ENCODE measurements around the gene MYH11.

- TF ChIP-seq, protein P1, sequence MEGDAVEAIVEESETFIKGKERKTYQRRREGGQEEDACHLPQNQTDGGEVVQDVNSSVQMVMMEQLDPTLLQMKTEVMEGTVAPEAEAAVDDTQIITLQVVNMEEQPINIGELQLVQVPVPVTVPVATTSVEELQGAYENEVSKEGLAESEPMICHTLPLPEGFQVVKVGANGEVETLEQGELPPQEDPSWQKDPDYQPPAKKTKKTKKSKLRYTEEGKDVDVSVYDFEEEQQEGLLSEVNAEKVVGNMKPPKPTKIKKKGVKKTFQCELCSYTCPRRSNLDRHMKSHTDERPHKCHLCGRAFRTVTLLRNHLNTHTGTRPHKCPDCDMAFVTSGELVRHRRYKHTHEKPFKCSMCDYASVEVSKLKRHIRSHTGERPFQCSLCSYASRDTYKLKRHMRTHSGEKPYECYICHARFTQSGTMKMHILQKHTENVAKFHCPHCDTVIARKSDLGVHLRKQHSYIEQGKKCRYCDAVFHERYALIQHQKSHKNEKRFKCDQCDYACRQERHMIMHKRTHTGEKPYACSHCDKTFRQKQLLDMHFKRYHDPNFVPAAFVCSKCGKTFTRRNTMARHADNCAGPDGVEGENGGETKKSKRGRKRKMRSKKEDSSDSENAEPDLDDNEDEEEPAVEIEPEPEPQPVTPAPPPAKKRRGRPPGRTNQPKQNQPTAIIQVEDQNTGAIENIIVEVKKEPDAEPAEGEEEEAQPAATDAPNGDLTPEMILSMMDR (conservative IDR thresholded peaks at IDR 0.05; ENCODE audit: low read depth in 2 of 2): no peak
- no peak for TF ChIP-seq POLR2AphosphoS5 (IDR thresholded peaks at IDR 0.05; ENCODE audit: low read depth)
- no peak for TF ChIP-seq ETS1 (IDR thresholded peaks at IDR 0.05)
- no peak for TF ChIP-seq EZH2phosphoT487 (IDR thresholded peaks at IDR 0.05; ENCODE audit: unreplicated experiment)
- TF ChIP-seq CREB1 (CRISPR knock-in tag; IDR thresholded peaks at IDR 0.05; ENCODE audit: low read depth): no peak
- no peak for TF ChIP-seq JUNB (IDR thresholded peaks at IDR 0.05; ENCODE audit: unreplicated experiment)
- TF ChIP-seq EZH2 (IDR thresholded peaks at IDR 0.05; ENCODE audit: low read depth, unreplicated experiment): no peak
- no peak for TF ChIP-seq REST (IDR thresholded peaks at IDR 0.05; ENCODE audit: unreplicated experiment)
- TF ChIP-seq NANOG (IDR thresholded peaks at IDR 0.05; ENCODE audit: borderline replicate concordance): no peak
- TF ChIP-seq STAT1 (IDR thresholded peaks at IDR 0.05; ENCODE audit: unreplicated experiment): no peak
- TF ChIP-seq ZNF114 (CRISPR knock-in tag; IDR thresholded peaks at IDR 0.05): no peak
These were observed 107.5 kb downstream of the MYH11 start for GRCh38 chr16:15749371-15749770.
